CD4-positive, alpha-beta T cell treated with Interleukin-1 beta for 1 hour (primary cell): ENCODE measurements around the gene IKZF3.
"Not testable (repeated sequence)": the region's sequence is repeated elsewhere in the genome, so short reads cannot be mapped to it uniquely, and the experiment has no call there.

Experiments used
- DNase-seq, 2 donors: peaks; one replicate each; pipeline ENCODE4 v3.0.0-alpha.2; 2020 to 2022

Gene IKZF3

GRCh38 chr17:39716073-39716818 is 147.9 kb downstream of the IKZF3 start:
- no peak for DNase-seq

- DNase-seq: no peak
Measured at GRCh38 chr17:39715375-39716072, 148.6 kb downstream of the IKZF3 start.

DNA sequence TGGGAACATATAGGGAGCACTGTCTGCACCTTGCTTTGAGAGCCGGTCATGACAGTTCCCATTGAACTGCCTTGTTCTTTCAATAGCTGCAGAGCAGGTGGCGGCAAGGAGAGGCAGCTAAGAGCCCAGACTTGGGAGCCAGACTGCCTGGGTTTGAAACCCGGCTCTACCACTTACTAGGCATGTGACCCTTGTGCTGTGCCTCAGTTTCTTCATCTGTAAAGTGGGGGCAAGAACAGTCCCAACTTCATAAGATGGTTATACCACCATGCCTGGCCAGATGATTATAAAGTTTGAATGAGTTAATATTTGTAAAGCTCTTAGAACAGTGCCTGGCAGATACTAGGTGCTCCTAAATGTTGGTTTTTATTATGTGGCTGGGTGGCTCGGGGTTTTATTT is 149.9 kb downstream of the IKZF3 start:
- DNase-seq: no peak

- no peak for DNase-seq
Measured at GRCh38 chr17:39711851-39712250, 152.3 kb downstream of the IKZF3 start.

DNA sequence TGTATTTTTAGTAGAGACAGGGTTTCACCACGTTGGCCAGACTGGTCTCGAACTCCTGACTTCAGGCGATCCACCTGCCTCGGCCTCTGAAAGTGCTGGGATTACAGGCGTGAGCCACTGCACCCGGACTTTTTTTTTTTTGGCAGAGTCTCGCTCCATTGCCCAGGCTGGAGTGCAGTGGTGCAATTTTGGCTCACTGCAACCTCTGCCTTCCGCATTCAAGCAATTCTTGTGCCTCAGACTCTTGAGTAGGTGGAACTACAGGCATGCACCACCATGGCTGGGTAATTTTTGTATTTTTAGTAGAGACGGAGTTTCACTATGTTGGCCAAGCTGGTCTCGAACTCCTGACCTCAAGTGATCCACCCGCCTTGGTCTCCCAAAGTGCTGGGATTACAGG is 153.0 kb downstream of the IKZF3 start:
- DNase-seq: not testable (repeated sequence)

DNA sequence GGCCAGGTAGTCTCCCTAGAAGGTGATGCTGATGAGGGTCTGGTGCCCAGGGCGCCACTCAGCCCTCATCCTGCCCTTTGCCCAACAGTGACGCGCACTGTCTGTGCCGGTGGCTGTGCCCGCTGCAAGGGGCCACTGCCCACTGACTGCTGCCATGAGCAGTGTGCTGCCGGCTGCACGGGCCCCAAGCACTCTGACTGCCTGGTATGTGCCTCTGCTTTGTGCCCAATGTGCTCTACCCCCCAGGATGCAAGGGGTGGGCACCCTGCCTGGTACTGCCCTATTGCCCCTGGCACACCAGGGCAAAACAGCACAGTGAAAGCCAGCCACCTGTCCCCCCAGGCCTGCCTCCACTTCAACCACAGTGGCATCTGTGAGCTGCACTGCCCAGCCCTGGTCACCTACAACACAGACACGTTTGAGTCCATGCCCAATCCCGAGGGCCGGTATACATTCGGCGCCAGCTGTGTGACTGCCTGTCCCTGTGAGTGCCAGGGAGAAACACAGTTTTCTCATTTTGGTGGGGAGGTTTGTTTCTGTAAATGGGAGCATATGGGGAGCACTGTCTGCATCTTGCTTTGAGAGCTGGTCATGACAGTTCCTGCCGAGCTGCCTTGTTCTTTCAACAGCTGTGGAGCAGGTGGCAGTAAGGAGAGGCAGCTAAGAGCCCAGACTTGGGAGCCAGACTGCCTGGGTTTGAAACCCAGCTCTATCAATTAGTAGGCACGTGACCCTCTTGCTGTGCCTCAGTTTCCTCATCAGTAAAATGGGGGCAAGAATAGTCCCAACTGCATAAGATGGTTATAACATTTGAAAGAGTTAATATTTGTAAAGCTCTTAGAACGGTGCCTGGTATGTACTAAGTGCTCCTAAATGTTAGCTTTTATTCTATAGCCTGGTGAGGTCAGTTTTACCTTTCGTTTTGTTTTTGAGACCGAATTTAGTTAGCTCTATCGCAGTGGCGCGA is 153.8 kb downstream of the IKZF3 start:
- no peak for DNase-seq

GRCh38 chr17:39709319-39709997 is 154.7 kb downstream of the IKZF3 start:
- DNase-seq: peak in 1 of 2 donors; percentile 8
